Stimulated activated naive B cell treated with anti-CD40 and anti-IgM and Interleukin-4, amounts not matched to agents 10 μg/mL and 1 μg/mL and 100 μg/mL, for 72 hours (primary cell): Measurements from ENCODE around the gene FAM110A.
"Not testable (repeated sequence)": the region's sequence is repeated elsewhere in the genome, so short reads cannot be mapped to it uniquely, and the experiment has no call there.

Experiments used
- ATAC-seq, 2 donors: fragments of 150-1000 bp; cut with Tn5 transposase; replicated peaks; 2 replicates each; pipeline ENCODE4 v1.10.0; 2021; ENCODE audit warnings: moderate library complexity in 1 of 2
- DNase-seq: peaks from one replicate; pipeline ENCODE4 v3.0.0; 2021
- H3K27ac Mint-ChIP-seq: one replicate; pipeline ENCODE4 v1.8.0; 2022; ENCODE audit warnings: mild to moderate bottlenecking, mixed read lengths
- H3K27me3 Mint-ChIP-seq, 2 donors: one replicate each; pipeline ENCODE4 v1.8.0; 2022; ENCODE audit warnings: mixed read lengths in 2 of 2
- H3K36me3 Mint-ChIP-seq, 2 donors: one replicate each; pipeline ENCODE4 v1.8.0; 2022; ENCODE audit warnings: mixed read lengths in 2 of 2, mild to moderate bottlenecking in 1 of 2
- H3K4me1 Mint-ChIP-seq, 2 donors: one replicate each; pipeline ENCODE4 v1.8.0; 2022; ENCODE audit warnings: mixed read lengths in 2 of 2, mild to moderate bottlenecking in 1 of 2
- H3K4me3 Mint-ChIP-seq, 2 donors: one replicate each; pipeline ENCODE4 v1.8.0; 2022; ENCODE audit warnings: mild to moderate bottlenecking in 2 of 2, mixed read lengths in 2 of 2, moderate library complexity in 1 of 2
- H3K9me3 Mint-ChIP-seq, 2 donors: one replicate each; pipeline ENCODE4 v1.8.0; 2022; ENCODE audit warnings: mixed read lengths in 2 of 2, mild to moderate bottlenecking in 1 of 2

FAM110A gene

DNA sequence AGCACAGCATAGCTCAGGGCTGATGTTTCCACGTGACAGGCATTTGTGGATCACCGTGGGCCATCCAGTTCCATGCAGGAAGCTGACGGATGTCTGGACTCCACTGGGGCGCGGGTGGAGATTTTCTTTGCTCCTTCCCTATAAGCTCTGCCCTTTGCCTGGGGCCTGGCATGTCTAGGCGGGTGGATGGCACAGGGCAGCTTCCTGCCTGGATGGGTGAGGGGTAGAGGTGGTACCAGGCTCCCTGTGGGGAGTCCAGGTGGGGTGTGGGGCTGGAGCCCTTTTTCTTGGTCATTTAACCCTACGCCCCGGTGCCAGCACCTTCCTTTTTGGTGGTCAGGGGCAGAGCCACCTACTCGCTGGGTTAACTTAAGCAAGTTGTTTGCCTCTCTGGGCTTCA is 10.4 kb downstream of the FAM110A start:
- H3K9me3 Mint-ChIP-seq: no peaks in the 10 kb centered on the region
- no peak for ATAC-seq
- peaks cover 0 to 12% of the 10 kb centered on the region in 2 donors for H3K36me3 Mint-ChIP-seq
- peaks cover 29 to 53% of the 10 kb centered on the region in 2 donors for H3K4me1 Mint-ChIP-seq
- H3K27ac Mint-ChIP-seq: no peak overlapping the region
- peaks cover 4 to 5% of the 10 kb centered on the region in 2 donors for H3K27me3 Mint-ChIP-seq
- no peak overlapping the region for H3K4me3 Mint-ChIP-seq
- no peak for DNase-seq

GRCh38 chr20:844473-845225 is 11.1 kb downstream of the FAM110A start:
- peak overlapping the region; percentile 63 for H3K27ac Mint-ChIP-seq

GRCh38 chr20:845226-845868 is 11.8 kb downstream of the FAM110A start:
- Mint-ChIP-seq H3K4me1 (peaks cover 27 to 53% of the 10 kb centered on the region in 2 donors), H3K36me3 (peaks cover 0 to 9% of the 10 kb centered on the region in 2 donors), H3K9me3 (no peaks in the 10 kb centered on the region), H3K27ac (no peak overlapping the region), H3K4me3 (peak overlapping the region; percentile 84 to 85), H3K27me3 (peaks cover 4 to 5% of the 10 kb centered on the region in 2 donors)
- no peak for DNase-seq
- no peak for ATAC-seq

More at GRCh38 chr20:844473-845225, 11.1 kb downstream of the FAM110A start:
- DNase-seq: peak; percentile 68
- peaks cover 0 to 12% of the 10 kb centered on the region in 2 donors for H3K36me3 Mint-ChIP-seq
- H3K4me3 Mint-ChIP-seq: peak overlapping the region; percentile 84 to 85
- ATAC-seq: peak; percentile 93 to 95
- H3K9me3 Mint-ChIP-seq: no peaks in the 10 kb centered on the region
- H3K4me1 Mint-ChIP-seq: peaks cover 29 to 53% of the 10 kb centered on the region in 2 donors
- H3K27me3 Mint-ChIP-seq: peaks cover 4 to 5% of the 10 kb centered on the region in 2 donors

DNA sequence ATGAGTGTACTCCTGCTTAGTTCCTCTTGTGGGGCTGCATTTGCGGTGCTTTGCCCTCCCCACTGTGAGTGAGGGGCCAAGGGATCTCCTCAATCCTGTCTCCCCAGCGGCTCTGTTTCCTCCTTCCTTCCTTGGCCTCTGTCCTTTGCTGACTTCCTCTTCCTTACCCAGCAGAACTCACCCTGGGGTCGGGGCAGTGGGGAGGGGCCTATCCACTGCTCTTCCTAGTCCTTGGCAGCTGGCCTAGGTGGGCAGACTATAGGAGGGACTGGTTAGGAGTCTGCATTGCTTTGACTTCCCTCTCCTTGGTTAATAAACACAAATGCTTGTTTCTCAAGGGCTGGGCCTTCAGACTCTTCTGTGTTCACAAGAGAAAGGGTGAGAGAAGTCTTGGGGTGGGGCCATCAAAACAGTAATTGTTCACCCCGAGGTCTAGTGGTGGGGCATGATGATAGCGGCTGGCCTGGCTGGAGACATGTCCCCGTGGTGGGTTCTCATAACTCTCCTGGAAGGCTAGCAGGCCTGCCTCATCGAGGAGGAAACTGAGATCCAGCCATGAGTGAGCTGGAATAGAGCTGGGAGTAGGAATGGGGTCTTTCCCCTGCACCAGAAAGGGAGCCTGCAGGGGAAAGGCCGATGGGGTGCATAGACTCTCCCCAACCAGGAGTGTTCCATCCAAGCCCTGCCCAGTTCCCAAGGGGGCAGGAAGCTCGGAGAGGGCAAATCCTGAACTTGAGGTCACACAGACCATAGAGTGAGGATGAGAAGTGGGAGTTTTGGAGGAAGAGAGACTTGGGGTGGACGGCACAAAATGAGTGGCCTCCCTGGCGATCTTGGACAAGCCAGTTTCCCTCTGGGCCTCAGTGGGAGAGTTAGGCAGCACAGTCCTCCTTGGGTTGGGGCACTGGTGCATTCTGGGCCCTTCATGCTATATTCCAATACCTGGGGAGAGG is 12.7 kb downstream of the FAM110A start:
- Mint-ChIP-seq H3K4me3 (peak overlapping the region; percentile 75 to 85), H3K36me3 (peaks cover 0 to 9% of the 10 kb centered on the region in 2 donors), H3K9me3 (no peaks in the 10 kb centered on the region), H3K27me3 (peaks cover 4 to 5% of the 10 kb centered on the region in 2 donors), H3K27ac (peak overlapping the region; percentile 80), H3K4me1 (peaks cover 27 to 53% of the 10 kb centered on the region in 2 donors)
- DNase-seq: no peak
- no peak for ATAC-seq

GRCh38 chr20:846894-847278 is 13.4 kb downstream of the FAM110A start:
- peak overlapping the region in 1 of 2 donors; percentile 7 for H3K4me3 Mint-ChIP-seq
- no peak for DNase-seq
- no peaks in the 10 kb centered on the region for H3K9me3 Mint-ChIP-seq
- H3K4me1 Mint-ChIP-seq: peaks cover 27 to 50% of the 10 kb centered on the region in 2 donors
- peaks cover 1 to 5% of the 10 kb centered on the region in 2 donors for H3K27me3 Mint-ChIP-seq
- peak overlapping the region; percentile 95 for H3K27ac Mint-ChIP-seq
- H3K36me3 Mint-ChIP-seq: peaks cover 0 to 9% of the 10 kb centered on the region in 2 donors
- peak; percentile 42 to 47 for ATAC-seq

- no peak overlapping the region for H3K27ac Mint-ChIP-seq
- H3K4me3 Mint-ChIP-seq: no peak overlapping the region
- H3K4me1 Mint-ChIP-seq: peaks cover 25 to 47% of the 10 kb centered on the region in 2 donors
- no peak for ATAC-seq
- no peak for DNase-seq
- H3K9me3 Mint-ChIP-seq: peaks cover 0 to under 1% of the 10 kb centered on the region in 2 donors
- H3K27me3 Mint-ChIP-seq: no peaks in the 10 kb centered on the region
- H3K36me3 Mint-ChIP-seq: peaks cover 2 to 12% of the 10 kb centered on the region in 2 donors
These were observed 14.7 kb downstream of the FAM110A start for GRCh38 chr20:848193-848592.

DNA sequence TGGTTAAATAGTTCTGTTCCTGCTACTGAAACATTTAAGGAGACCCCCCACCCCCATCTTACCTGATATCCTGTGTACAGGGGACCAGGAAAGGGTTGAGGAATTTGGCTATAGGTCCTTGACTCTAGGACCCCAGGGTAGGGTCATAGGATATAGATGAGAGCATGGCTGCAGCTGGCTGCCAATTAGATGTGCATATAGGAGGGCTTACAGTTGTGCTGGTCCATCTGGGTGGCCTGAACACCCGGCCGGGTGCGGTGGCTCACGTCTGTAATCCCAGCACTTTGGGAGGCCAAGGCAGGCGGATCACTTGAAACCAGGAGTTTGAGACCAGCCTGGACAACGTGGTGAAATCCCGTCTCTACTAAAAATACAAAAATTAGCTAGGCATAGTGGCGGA is 15.2 kb downstream of the FAM110A start:
- not testable (repeated sequence) for DNase-seq, ATAC-seq, H3K4me3 Mint-ChIP-seq, H3K9me3 Mint-ChIP-seq, H3K27me3 Mint-ChIP-seq, H3K27ac Mint-ChIP-seq
- H3K36me3 Mint-ChIP-seq: peaks cover 4 to 13% of the 10 kb centered on the region in 2 donors
- peaks cover 25 to 51% of the 10 kb centered on the region in 2 donors for H3K4me1 Mint-ChIP-seq

DNA sequence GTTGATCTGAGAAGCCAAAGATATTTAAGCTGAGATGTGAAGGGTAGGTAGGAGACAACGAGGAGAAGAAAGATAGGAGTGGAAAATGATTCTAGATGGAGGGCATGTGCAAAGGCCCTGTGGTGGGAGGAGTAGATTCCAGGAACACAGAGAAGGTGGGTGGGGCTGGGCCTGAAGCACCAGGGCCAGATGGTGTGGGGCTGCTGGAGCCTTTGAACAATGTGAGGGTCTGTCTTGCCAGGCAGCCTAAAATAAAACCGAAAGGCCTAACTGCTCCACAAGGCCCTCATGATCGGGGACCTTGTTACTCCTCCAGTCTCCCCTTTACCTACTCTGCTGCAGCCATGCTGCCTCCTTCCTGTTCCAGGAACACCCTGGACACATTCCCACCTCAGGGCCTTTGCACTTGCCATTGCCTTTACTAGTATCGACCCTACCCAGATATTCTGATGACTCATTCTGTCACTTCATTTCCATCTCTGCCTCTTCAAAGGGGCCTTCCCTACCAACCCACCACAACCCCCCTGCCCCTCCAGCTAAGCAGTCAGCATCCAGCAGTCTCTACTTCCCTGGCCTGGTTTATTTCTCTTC is 20.0 kb downstream of the FAM110A start:
- Mint-ChIP-seq H3K36me3 (peaks cover 4 to 5% of the 10 kb centered on the region in 2 donors), H3K27ac (no peak overlapping the region), H3K27me3 (no peaks in the 10 kb centered on the region), H3K4me3 (no peak overlapping the region), H3K4me1 (peaks cover 14 to 32% of the 10 kb centered on the region in 2 donors), H3K9me3 (peaks cover 0 to 2% of the 10 kb centered on the region in 2 donors)
- ATAC-seq (peak in 1 of 2 donors; percentile 33), DNase-seq (no peak)

- no peaks in the 10 kb centered on the region for H3K27me3 Mint-ChIP-seq
- H3K36me3 Mint-ChIP-seq: peaks cover 4 to 5% of the 10 kb centered on the region in 2 donors
- H3K9me3 Mint-ChIP-seq: peaks cover 0 to 2% of the 10 kb centered on the region in 2 donors
- H3K4me1 Mint-ChIP-seq: peaks cover 17 to 40% of the 10 kb centered on the region in 2 donors
- H3K4me3 Mint-ChIP-seq: no peak overlapping the region
- DNase-seq (no peak), ATAC-seq (no peak)
- no peak overlapping the region for H3K27ac Mint-ChIP-seq
These were observed 21.1 kb downstream of the FAM110A start for GRCh38 chr20:854601-855000.

DNA sequence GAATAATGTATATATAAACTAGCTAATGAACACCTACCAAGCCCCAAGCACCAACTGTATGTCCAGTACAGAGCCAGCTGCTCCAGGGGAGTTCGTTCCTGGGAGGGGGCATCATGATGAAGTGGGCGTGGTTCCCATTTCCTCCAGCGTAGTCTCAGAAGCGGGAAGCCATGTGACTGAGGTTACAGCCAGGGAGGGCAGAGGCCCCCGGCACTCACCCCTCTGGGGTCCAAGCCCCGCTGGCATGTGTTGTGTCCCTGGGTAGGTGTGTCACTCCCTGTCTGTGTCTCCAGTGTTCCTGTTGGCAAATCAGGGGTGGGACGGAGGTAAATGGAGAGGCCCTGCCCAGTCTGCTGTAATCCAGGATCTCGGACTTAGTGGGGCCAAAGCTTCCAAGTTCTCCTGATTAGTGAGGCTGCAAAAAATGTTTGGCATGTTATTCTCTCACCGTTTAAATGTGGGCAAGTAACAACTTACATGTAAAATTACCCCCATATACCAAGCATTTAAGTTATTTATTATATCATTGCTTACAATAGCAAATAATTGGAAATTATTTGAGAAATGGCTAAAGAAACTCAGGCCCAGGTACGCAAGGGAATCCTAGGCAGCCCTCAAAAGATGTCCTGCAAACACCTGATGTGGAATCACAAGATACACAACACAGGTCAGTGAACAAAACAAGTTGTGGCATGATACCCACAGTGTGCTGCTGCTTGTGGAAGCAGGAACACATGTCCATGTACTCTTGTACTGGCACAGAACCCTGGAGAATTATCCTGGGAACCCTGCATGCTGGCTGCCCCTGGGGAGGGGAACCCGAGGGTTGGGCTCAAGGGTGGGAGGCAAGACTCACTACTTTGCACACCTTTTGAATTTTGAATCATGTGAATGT is 22.2 kb downstream of the FAM110A start:
- Mint-ChIP-seq H3K27me3 (no peaks in the 10 kb centered on the region), H3K9me3 (peaks cover 0 to 2% of the 10 kb centered on the region in 2 donors), H3K36me3 (peaks cover 4 to 5% of the 10 kb centered on the region in 2 donors), H3K4me3 (no peak overlapping the region), H3K27ac (no peak overlapping the region), H3K4me1 (peaks cover 19 to 40% of the 10 kb centered on the region in 2 donors)
- ATAC-seq: no peak
- no peak for DNase-seq

DNA sequence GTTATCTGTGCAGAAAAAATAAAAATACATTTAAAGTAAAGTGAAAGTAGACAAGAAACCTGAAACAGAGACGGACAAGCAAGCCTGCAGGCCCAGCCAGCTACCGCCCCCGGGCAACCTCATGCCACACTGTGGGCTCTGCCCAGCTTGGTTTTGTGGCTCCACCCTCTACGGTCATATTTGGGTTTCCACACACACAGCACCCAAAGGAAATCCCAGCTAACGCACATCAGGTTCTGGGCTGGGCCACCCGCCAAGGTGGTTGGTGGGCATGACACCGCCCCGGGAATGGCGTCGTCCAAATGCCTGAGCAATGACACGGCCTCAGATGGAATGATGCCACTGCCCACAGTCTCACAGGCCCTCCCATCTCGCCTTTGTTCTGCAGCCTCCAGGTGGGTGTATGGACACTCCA is 22.9 kb downstream of the FAM110A start:
- H3K9me3 Mint-ChIP-seq: peaks cover 0 to 2% of the 10 kb centered on the region in 2 donors
- no peaks in the 10 kb centered on the region for H3K27me3 Mint-ChIP-seq
- H3K4me3 Mint-ChIP-seq: no peak overlapping the region
- peaks cover 19 to 40% of the 10 kb centered on the region in 2 donors for H3K4me1 Mint-ChIP-seq
- peak; percentile 71 to 73 for ATAC-seq
- no peak for DNase-seq
- H3K27ac Mint-ChIP-seq: peak overlapping the region; percentile 59
- peaks cover 4 to 5% of the 10 kb centered on the region in 2 donors for H3K36me3 Mint-ChIP-seq

DNA sequence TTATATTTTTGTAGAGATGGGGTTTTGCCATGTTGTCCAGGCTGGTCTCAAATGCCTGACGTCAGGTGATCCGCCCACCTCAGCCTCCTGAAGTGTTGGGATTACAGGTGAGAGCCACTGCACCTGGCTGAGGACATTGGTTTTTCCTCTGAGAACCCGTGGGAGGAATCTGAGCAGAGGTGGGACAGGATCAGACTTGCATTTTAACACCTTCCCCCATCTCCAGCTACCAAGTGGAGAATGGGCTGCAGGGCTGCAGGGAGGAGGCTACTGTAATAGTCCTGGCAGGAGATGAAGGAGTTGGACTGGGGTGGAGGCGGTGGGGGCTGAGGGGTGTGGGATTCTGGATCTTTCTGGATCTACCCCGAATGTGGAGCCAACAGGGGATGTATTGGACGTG is 24.5 kb downstream of the FAM110A start:
- Mint-ChIP-seq H3K27me3 (no peaks in the 10 kb centered on the region), H3K9me3 (peaks cover 0 to 2% of the 10 kb centered on the region in 2 donors), H3K27ac (no peak overlapping the region), H3K36me3 (peaks cover 4% of the 10 kb centered on the region in 2 donors), H3K4me1 (peaks cover 19 to 39% of the 10 kb centered on the region in 2 donors), H3K4me3 (no peak overlapping the region)
- no peak for DNase-seq
- no peak for ATAC-seq

- Mint-ChIP-seq H3K9me3 (no peaks in the 10 kb centered on the region), H3K27me3 (no peaks in the 10 kb centered on the region), H3K27ac (no peak overlapping the region), H3K36me3 (no peaks in the 10 kb centered on the region), H3K4me3 (no peak overlapping the region), H3K4me1 (peaks cover 13 to 23% of the 10 kb centered on the region in 2 donors)
- DNase-seq (no peak), ATAC-seq (no peak)
These were observed 26.3 kb downstream of the FAM110A start for GRCh38 chr20:859751-860231.
